B cell (primary cell): Measurements from ENCODE around the gene RFC3.

Source experiments
- EZH2 ChIP-seq: IDR thresholded peaks from 2 replicates; pipeline ENCODE4 v1.6.1; 2012; ENCODE audit warnings: borderline replicate concordance, low read depth, mild to moderate bottlenecking, moderate library complexity, low read length; ENCODE audit not compliant: insufficient read depth, poor library complexity, severe bottlenecking
- TF ChIP-seq, protein P1 (sequence below): fragments of 200-600 bp; IDR thresholded peaks from one replicate; pipeline ENCODE4 v1.8.0; 2022; ENCODE audit warnings: antibody characterized with exemption, mild to moderate bottlenecking

DNA sequence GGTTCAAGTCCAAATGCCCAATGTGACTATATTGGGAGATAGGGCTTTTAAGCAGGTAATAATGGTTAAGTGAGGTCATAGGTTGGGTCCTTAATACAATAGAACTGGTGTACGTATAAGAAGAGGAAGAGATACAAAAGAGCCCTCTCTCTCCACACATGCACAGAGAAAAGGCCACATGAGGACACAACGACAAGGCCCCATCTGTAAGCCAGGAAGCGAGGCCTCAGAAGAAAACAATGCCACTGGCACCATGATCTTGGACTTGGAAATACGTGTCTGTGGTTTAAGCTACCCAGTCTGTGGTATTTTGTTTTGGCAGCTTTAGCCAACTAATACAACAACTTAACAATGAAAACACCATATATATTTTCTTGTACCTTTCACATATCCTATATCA, 23.4 kb upstream of the RFC3 start:
- TF ChIP-seq, protein P1, sequence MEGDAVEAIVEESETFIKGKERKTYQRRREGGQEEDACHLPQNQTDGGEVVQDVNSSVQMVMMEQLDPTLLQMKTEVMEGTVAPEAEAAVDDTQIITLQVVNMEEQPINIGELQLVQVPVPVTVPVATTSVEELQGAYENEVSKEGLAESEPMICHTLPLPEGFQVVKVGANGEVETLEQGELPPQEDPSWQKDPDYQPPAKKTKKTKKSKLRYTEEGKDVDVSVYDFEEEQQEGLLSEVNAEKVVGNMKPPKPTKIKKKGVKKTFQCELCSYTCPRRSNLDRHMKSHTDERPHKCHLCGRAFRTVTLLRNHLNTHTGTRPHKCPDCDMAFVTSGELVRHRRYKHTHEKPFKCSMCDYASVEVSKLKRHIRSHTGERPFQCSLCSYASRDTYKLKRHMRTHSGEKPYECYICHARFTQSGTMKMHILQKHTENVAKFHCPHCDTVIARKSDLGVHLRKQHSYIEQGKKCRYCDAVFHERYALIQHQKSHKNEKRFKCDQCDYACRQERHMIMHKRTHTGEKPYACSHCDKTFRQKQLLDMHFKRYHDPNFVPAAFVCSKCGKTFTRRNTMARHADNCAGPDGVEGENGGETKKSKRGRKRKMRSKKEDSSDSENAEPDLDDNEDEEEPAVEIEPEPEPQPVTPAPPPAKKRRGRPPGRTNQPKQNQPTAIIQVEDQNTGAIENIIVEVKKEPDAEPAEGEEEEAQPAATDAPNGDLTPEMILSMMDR: no peak
- TF ChIP-seq EZH2: no peak
